Peyer's patch (tissue), 4 donors: ENCODE data around the gene CLCNKA.

Experiments
- CTCF ChIP-seq, 6 experiments: fragments of 450-650 bp in 4 of 6; fragments of 200-600 bp in 2 of 6; sonication (generic) in 1 of 6; IDR thresholded peaks; one replicate each; pipeline ENCODE4 v1.5.1; 2017 to 2019; ENCODE audit warnings: antibody characterized with exemption in 6 of 6, mild to moderate bottlenecking in 3 of 6, moderate library complexity in 1 of 6
- POLR2A ChIP-seq, 2 donors: fragments of 450-650 bp; IDR thresholded peaks; one replicate each; pipeline ENCODE4 v1.5.1; 2017; ENCODE audit warnings: antibody characterized with exemption in 2 of 2, mild to moderate bottlenecking in 2 of 2, moderate library complexity in 2 of 2

- TF ChIP-seq CTCF (IDR thresholded peaks at IDR 0.05) (no peak), POLR2A (IDR thresholded peaks at IDR 0.05) (no peak)
Observed at GRCh38 chr1:16066245-16066644, 44.4 kb downstream of the CLCNKA start.
